MV-4-11 (cell line): ENCODE results near the gene FBXO27.
"Not testable (repeated sequence)": the region's sequence is repeated elsewhere in the genome, so short reads cannot be mapped to it uniquely, and the experiment has no call there.

Experiments
- DNase-seq: peaks from one replicate; lab custom pipeline; 2025; lab: John Stamatoyannopoulos, UW

Gene FBXO27, protein sequence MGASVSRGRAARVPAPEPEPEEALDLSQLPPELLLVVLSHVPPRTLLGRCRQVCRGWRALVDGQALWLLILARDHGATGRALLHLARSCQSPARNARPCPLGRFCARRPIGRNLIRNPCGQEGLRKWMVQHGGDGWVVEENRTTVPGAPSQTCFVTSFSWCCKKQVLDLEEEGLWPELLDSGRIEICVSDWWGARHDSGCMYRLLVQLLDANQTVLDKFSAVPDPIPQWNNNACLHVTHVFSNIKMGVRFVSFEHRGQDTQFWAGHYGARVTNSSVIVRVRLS

DNA sequence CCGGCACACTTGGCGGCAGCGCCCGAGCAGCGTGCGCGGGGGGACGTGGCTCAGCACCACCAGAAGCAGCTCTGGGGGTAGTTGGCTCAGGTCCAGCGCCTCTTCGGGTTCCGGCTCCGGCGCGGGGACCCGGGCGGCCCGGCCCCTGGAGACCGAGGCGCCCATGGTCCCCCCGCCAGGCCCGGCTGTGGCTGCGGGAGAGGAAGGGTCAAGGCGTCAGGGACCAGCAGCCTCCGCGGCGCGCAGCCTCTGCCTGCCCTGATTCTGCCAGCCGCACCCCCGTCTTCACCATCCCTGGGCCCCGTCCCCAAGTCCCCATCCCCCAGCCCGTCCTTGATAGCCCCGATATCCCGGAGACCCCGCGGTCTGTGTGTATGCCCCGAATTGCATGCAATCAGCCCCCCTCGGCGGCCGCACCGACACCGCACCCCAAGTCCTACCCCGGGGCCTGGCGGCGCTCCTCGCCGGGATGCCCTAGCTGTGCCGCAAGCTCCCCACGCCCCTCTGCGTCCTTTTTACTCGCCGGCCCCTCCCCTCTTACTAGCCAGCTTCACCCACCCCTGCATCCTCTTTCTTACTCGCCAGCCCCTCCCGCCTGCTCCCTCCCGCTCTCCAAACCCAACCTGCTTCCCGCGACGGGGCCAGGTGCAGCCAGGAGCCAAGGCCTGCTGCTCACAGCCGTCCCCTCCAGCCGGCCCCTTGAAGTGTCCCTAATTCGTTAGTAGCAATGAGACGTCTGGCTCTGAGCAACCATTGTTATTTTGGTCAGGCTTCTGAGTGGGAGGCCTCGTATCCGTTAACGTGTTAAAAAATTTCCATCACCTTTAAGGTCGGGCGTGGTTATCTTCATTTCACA, at the start of gene FBXO27:
FBXO27 (minus strand) TSS at position 487 of the 856 bp plus-strand sequence; CDS start at position 165, 322 bp downstream.
- no peak for DNase-seq

DNA sequence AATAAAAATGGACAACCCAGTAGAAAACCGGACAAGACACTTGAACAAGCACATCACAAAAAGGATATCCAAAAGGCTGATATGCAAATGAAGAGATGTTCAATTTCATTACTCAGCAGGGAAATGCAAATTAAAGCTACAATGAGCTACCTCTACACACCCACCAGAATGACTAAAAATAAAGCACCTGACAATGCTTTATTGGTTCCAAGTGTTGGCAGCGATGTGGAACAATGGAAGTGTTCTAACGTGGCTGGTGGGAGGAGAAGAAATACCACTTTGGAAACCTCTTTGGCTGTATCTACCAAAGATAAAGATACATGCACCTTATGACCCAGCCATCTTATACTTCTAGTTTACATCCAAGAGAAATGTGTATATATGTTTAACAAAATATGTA, 48.1 kb upstream of the FBXO27 start:
- DNase-seq, result no peak

DNA sequence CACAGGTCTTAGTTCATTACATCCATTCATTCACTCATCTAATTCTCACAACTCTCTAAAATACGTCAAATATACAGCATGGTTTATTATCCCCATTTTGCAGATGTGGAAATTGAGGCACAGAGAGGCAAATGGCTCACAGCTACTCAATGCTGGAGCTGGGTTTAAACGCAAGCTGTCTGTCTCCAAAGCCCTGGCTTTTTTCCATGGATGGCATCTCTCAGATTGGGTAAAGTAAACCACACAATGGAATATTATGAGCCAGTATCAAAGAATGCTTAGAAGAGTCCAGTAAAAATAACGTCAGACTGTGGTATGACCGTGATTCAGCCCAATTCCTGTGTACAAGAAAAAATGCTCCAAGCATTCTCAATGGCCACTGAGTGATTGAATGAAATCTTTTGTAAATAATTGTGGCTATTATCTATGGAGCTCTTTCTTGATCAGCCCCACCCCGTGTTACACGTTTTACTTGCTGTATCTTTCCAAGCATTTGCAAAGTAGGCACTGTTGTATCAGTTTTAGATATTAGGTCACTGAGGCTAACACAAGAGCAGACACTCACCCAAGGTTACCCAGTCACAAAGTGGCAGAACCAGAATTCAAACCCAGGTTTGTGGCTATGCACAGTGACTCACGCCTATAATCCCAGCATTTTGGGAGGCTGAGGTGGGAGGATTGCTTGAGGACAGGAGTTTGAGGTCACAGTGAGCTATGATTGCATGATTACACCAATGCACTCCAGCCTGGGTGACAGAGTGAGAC, 46.3 kb upstream of the FBXO27 start:
- no peak for DNase-seq

DNA sequence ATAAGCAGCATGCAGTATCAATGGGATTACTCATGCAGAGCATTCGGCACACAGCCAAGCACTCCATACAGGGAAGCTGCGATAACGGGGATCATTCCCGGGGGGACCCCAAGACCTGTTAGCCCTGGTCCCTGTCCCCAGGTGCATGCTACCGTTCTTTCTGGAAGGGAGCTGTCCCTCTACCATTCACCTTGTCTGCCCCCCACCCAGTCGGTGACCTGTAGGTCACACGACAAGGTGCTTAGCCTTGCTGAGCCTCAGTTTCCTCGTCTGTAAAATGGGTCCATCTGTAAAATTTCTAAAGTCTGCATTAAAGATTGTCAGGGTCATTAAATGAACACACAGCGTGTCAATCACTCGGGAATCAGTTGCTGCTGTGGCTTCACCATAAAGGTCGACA, 45.0 kb upstream of the FBXO27 start:
- no peak for DNase-seq

DNA sequence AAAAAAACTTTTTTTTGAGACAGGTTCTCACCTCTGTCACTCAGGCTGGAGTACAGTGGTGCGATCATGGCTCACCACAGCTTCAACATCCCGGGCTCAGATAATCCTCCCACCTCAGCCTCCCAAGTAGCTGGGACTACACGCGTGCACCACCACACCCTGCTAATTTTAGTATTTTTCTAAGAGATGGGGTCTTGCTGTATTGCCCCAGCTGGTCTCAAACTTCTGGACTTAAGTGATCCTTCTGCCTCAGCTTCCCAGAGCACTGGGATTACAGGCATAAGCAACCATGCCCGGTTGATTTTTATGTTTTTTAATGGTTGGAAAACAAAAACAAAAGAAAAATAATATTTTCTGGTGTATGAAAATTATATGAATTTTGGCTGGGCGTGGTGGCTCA, 42.6 kb upstream of the FBXO27 start:
- no peak for DNase-seq

DNA sequence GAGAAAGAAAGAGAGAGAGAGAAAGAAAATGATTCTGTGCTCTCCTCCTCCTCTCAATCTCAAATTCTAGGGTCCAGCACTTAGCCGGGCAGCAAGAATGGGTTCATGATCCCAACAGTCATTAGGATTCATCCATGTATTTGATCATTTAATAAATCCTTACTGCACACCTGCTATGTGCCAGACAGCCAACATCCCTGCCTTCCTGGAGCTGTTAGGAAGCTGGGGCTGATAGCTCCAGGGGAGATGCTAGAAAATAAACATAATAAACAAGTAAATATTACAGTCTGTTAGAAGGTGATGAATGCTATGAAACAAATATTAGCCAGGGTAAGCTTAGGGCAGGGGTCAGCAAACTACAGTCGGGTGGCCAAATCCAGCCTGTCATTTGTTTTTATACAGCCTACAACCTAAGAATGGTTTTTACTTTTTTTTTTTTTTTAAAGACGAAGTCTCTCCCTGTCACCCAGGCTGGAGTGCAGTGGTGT, 41.9 kb upstream of the FBXO27 start:
- DNase-seq, result no peak

DNA sequence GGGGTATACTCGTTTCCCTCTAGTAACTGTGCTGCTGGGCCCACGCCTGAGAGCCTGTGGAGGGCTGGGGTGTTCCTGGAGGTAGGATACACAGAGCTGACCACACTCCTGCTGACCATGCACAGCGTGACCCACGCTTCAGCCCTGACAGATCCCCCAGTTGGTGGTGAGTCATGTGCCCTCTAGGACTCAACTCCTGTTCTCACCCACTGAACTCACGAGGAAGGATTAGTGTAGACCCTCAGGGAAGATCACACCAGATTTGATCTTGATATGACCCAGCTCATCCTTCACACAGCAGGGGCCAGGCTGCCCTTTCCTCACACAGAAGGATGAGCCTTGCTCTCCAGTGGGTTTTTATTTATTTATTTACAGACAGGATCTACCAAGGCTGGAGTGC, 38.5 kb upstream of the FBXO27 start:
- no peak for DNase-seq

DNA sequence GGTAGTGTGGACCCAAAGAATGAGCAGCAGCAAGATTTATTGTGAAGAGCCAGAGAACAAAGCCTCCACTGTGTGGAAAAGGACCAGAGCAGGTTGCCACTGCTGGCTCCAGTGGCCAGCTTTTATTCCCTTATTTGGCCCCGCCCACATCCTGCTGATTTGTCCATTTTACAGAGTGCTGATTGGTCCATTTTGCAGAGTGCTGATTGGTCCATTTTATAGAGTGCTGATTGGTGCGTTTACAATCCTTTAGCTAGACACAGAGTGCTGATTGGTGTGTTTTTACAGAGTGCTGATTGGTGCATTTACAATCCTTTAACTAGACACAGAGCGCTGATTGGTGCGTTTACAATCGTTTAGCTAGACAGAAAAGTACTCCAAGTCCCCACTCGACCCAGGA, 35.9 kb upstream of the FBXO27 start:
- DNase-seq, result not testable (repeated sequence)

DNA sequence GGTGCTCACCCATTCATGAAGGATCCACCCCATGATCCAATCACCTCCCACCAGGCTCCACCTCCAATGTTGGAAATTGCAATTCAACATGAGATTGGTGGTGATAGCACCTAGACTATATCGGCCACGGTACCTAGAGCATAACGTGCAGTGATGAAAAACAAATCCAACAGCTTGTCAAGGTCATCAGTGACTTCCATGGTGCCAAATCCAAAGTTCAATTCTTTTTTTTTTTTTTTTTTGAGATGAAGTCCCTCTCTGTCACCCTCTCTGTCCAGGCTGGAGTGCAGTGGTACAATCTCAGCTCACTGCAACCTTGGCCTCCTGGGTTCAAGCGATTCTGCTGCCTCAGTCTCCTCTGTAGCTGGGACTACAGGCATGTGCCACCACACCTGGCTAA, 34.8 kb upstream of the FBXO27 start:
- no peak for DNase-seq

DNA sequence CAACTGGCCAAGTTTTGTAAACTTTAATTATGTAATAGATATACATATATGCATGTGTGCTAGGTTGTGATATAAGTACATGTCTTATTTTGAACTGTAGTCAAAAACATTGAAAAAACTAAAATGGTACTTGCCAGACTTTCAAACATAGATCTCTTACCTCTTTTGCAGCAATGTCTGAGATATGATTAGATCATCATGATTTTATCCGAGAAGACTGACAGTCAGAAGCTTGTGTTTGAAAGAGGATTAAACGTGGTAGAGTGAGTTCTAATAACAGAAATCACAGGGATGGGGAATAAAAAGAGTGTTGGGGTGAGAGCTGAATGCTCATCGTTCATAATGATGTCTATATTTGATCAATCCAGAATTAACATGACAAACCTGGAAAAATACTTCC, 33.6 kb upstream of the FBXO27 start:
- no peak for DNase-seq

DNA sequence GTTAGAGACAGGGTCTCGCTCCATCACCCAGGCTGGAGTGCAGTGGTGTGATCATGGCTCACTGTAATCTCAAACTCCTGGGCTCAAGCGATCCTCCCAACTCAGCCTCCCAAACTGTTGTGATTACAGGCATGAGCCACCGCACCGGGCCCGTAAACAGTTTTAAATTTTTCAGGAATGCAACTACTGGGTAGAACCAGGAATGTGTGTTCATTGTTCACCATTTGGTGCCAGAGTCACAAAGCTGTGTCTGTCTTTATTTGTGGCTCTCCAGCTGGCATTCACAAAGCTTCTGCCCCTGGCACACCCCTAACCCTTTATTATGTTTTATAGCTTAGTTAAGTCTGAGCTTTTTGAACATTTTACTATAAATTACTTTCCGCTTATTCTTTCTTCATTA, 32.1 kb upstream of the FBXO27 start:
- no peak for DNase-seq

DNA sequence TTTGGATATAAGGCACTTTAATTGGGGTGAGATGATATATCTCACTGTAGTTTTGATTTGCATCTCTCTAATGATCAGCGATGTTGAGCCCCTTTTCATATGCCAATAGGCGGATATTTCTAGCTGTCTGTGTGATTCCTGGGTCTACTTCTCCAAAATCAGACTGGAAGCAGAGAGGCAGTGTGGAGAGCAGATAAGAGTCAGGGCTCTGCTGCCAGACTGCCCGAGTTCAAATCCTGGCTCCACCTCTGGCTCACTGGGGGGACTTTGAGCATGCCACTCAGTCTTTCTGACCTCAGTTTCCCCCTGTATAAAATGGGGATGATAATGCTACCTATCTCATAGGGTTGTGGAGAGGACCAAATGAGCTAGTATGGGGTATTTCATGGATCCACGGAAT, 27.8 kb upstream of the FBXO27 start:
- no peak for DNase-seq

DNA sequence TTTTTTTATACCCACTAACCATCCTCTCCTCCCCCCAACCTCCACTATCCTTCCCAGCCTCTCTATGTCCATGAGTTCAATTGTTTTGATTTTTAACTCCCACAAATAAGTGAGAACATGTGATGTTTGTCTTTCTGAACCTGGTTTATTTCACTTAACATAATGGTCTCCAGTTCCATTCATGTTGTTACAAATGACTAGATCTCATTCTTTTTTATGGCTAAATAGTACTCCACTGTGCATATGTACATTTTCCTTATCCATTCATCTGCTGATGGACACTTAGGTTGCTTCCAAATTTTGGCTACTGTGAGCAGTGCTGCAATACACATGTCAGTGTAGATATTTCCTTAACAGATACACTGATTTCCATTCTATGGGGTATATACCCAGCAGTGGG, 27.0 kb upstream of the FBXO27 start:
- DNase-seq, result no peak

DNA sequence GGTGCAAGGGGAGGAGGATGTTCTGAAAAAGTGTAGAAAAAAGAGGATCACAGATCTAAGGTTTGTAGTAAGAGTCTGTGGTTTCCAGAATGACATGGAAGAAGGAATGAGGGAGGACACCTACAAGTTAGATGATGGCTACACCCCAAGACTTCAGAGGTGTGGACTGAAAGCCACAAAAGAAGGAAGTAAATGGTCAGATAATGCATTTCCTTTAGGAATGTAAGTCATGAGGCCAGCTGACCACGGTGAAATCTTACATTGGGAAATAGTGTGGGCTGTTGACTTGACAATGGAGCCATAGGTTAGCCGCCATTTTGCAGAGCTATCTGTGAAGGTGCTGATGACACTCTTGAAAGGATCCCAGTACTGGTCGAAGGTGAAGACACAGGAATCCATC, 25.3 kb upstream of the FBXO27 start:
- DNase-seq, result peak; percentile 24

DNA sequence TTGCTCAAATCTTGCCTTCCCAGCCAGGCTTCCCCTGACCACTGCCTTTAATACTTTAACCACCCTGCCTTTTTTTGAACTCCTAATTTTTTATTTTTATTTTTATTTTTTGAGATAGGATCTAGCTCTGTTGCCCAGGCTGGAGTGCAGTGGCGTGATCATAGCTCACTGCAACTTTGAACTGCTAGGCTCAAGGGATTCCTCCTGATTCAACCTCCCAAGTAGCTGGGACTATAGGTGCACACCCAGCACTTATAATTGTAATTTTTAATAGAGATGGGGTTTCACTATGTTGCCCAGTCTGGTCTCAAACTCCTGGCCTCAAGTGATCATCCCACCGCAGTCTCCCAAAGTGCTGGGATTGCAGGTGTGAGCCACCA, 21.7 kb upstream of the FBXO27 start:
- DNase-seq, result no peak

DNA sequence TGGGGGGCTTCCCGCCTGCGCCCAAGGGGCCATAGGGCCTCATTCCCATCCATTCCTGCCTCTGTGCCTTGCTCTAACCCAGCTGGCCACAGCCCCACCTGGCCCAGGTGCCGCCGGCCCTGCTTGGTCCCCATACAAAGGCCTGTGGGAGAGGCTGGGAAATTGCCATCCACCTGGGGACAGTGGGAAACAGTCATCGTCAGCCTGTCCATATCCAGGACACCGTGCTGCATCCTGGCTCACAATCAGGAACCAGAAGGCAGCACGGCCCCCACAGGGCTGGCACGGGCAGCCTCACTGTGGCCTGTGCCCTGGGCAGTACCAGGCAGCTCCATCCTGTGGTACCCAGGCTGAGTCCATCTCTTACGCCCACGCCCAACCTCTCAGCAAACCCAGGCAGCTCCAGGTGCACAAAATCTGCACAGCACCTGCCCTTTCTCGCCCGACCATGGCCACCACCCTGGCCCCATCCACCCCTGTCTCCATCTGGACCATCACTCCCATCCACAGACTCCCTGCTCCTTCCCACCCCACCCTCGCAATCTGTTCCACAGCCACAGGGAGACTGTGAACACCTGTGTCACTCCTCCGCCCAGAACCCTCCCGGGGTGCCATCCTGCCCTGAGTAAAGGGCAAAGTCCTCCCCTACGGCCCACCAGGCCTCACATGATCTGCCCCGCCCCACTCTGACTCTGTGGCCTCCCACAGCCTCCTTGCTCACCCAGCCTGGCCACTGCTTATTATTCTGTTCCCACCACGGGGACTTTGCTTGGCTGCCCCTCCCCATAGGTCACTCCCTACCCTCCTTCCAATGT, 21.1 kb upstream of the FBXO27 start:
- DNase-seq, result no peak

DNA sequence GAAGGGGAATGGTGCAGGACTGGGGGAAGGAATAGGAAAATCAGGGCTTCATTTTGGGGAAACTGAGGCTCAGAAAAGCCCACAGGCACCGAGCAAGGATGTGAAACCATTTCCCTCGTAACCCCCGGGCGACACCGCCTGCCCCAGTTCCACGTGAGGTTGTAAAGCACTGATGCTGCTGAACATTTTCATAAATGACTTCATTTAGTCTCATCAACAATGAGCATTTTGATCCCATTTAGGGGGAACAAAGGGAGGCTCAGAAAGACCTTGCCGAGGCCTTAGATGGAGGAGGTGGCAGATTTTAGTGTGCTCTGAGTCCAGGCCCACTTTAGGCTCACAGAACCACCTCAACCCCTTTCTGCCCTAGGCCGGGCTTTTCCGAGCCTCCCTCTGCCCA, 20.5 kb upstream of the FBXO27 start:
- DNase-seq, result no peak

DNA sequence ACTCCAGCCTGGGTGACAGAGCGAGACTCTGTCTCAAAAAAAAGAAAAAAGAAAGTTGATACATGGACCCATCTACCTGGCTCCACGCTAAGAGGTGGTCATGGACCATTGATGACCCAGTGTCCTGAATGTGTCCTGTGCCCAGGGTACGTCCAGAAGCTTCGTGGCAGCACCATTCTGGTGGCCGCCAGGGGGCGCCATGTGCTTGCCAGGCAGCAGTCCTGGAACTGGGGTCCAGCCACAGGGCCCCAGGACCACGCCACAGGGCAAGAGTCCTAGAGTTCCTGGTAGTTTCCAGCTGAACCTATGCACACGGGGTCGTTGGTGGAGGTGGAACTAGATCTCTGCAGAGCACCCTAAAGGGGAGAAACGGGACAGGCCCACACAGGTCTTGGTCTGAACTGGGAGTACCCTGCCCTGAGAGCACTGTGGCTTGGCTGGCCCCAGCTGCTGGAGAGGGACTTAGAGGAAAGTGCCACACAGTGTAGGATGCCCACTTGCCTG, 19.9 kb upstream of the FBXO27 start:
- DNase-seq, result peak; percentile 23

DNA sequence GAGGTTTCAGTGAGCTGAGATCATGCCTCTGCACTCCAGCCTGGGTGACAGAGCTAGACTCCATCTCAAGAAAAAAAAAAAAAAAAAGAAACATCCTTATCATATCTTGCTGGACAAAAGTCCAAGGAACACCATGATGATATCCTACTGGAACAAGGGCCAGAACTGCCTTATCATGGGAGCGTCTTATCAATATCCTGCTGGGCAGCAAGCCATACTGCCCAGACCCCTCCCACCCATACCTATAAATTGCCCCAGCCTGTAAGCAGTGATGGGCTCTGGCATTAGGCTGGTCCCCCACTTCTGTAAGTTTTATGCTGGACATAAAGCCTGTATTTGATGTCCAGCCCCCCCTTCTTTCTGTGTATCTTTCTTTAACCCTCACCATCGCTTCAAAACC, 14.7 kb upstream of the FBXO27 start:
- DNase-seq, result no peak

DNA sequence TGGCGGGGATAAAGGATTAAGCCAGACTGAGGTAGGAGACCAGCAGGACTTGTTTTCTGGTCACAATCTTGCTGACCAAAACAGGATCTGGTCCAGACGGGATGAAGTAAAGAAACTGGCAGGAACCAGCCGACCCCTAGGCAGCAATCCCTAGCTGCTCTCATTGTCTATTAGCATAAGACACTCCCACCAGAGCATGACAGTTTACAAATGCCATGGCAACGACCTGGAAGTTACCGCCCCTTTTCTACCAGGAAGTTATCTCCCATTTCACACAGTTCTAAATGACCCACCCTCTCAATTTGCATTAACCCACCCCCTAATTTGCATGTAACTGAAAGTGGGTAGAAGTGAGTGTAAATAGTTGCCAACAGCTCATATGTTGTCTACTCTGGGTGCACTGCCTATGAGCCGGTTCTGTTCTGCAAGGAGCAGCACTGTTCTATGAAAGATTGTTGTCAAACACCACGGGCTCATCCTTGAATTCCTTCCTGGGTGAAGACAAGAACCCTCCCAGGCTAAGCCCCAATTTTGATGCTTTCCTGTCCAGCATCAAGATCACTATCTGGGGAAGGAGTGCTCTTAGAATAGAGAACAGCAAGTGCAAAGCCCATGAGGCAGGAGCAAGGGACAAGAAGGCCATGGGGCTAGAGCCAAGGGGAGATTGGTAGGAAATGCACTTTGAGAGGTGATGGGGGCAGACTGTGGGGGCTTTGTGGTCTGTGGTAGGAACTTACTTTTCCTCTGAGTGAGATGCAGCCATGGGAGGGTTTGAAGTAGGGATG, 13.9 kb upstream of the FBXO27 start:
- peak; percentile 62 for DNase-seq

DNA sequence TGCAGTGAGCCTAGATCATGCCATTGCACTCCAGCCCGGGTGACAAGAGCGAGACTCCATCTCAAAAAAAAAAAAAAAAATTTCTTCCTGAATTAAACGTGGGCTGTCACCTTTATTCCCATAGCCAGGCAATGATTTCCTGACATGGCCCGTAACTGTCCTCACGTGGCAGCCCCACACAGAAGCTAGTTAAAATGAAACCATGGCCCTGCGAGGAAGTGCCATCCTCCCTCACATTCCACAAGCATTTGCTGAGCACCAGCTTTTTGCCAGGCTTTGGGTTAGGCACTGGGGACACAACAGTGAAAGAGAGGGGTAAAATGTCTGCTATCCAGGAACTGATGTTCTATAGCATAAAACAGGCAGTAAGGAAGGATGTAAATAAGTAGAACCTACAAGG, 13.2 kb upstream of the FBXO27 start:
- DNase-seq, result no peak
